Measurements from ENCODE around the gene SPATA2L.

DNA sequence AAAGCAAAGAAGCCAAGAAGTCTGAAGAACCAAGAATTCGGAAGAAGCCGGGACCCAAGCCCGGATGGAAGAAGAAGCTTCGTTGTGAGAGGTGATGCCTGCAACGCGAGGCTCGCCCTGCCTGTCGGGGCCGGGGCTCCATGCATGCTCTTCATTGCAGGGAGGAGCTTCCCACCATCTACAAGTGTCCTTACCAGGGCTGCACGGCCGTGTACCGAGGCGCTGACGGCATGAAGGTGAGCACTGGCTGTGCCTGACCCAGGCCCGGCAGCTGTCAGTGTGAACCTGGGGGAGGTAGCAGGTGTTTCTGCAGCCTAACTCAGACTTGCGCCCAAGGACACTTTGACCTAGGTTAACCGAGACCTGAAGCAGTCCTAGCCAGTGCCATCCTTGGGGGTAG is 31.8 kb upstream of the SPATA2L start:
- no peak for TF ChIP-seq EZH2 (IDR thresholded peaks at IDR 0.05; ENCODE audit: low read length)
- TF ChIP-seq, protein P1, sequence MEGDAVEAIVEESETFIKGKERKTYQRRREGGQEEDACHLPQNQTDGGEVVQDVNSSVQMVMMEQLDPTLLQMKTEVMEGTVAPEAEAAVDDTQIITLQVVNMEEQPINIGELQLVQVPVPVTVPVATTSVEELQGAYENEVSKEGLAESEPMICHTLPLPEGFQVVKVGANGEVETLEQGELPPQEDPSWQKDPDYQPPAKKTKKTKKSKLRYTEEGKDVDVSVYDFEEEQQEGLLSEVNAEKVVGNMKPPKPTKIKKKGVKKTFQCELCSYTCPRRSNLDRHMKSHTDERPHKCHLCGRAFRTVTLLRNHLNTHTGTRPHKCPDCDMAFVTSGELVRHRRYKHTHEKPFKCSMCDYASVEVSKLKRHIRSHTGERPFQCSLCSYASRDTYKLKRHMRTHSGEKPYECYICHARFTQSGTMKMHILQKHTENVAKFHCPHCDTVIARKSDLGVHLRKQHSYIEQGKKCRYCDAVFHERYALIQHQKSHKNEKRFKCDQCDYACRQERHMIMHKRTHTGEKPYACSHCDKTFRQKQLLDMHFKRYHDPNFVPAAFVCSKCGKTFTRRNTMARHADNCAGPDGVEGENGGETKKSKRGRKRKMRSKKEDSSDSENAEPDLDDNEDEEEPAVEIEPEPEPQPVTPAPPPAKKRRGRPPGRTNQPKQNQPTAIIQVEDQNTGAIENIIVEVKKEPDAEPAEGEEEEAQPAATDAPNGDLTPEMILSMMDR (optimal IDR thresholded peaks at IDR 0.05 in 1 of 3, IDR thresholded peaks at IDR 0.05 in 1 of 3, conservative IDR thresholded peaks at IDR 0.05 in 1 of 3; ENCODE audit: extremely low read depth in 1 of 3, insufficient read depth in 2 of 3, low read length in 3 of 3): no peak
